GM19043 (cell line): Measurements from ENCODE around the gene REM2.
"Not testable (repeated sequence)": the region's sequence is repeated elsewhere in the genome, so short reads cannot be mapped to it uniquely, and the experiment has no call there.

Source experiments
- ATAC-seq: cut with Tn5 transposase; IDR thresholded peaks from one replicate; pipeline ENCODE4 v1.9.1; 2021; ENCODE audit warnings: low read depth; ENCODE audit not compliant: unreplicated experiment

Gene REM2

GRCh38 chr14:22893706-22894105 lies 10.7 kb downstream of the REM2 start:
- ATAC-seq: no peak

- no peak for ATAC-seq
Observed at GRCh38 chr14:22895402-22895801, 12.4 kb downstream of the REM2 start.

DNA sequence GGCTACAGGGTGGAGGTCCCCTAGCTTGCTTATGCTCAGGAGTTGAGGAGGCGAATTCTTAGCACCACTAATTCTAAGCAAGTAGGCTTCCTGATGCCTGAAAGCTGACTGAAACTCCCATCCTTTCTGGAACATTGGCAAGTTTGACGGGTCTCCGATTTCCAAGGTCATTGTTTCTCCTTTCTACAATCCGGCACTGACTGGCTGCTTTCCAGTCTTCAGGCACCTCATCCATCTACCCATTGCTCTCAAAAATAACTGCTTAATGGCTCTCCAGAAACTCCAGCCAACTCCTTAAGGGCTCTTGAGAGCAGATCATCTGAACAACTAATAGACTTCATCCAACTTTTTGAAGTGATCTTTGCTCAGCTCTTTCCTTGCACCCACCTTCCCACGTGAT lies 13.3 kb downstream of the REM2 start:
- no peak for ATAC-seq

- ATAC-seq: no peak
Observed at GRCh38 chr14:22896760-22897159, 13.7 kb downstream of the REM2 start.

GRCh38 chr14:22897357-22897756 lies 14.3 kb downstream of the REM2 start:
- no peak for ATAC-seq

GRCh38 chr14:22898302-22899090 lies 15.5 kb downstream of the REM2 start:
- ATAC-seq: no peak

DNA sequence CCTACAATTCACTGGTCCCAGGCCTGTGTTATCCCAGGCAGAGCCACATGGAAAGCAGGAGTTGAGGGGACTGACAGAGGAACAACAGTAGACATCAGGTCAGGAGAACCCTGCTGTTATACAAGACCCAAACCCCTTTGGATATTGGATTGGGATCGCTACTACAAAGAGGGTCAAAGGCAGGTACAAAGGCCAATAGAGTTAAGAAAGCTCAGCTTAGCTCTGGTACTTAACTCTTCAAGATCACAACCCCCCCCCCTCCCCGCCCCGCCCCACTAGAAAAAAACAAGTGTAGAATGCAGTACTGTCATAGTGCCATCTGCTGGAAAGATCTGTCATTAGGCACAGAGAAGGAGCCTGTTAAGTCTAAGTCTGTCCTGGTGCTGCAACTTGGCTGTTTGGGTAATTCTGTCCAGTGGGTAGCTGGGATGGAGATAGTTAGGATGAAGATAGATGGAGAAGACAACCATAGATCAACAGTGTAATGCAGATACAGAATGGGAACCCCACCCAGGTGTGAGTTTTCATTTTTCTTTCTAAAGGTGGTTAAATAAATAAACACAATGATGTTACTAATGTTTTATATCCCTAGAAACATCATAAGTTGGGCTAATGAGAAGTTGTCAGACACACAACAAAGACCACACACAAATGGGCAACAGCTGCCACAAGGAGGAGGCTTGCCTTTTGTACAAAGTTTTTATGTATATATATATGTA lies 17.2 kb downstream of the REM2 start:
- peak; percentile 53 for ATAC-seq

- ATAC-seq: no peak
Observed at GRCh38 chr14:22901799-22902198, 18.8 kb downstream of the REM2 start.

DNA sequence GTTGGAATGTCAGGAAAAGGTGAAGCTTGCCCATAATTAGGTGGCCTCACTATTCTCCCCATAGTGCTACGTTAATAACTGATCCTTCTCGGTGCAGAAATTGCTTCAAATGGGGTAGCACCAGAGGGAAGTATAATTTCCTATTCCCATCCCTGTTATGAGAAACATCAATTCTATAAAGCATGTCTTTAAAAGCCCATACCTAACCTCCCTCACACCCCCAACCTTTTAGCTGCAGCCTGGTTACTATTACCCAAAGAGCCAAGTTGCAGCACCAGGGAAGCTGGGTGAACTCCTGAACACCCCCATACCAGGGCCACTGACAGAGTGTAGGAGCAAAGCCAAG lies 20.7 kb downstream of the REM2 start:
- no peak for ATAC-seq

- no peak for ATAC-seq
Observed at GRCh38 chr14:22905627-22906026, 22.6 kb downstream of the REM2 start.

DNA sequence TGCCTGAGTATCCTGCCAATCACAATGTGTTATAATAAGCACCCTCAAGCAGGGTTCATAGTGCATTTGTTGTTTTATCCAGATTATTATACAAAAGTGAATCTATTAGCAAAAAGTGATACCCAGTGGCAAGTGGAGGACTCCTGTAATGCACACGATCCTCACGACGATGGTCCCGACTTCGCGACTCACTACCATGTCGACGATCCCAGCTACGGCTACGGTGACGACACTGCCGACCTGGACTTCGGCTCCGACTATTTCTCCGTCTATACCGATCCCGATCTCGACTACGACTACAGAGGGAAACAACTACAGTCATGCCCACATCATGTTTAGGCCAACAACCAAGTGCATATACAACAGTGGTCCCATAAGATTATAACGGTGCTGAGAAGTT lies 23.1 kb downstream of the REM2 start:
- ATAC-seq: no peak

GRCh38 chr14:22907429-22907828 lies 24.4 kb downstream of the REM2 start:
- no peak for ATAC-seq

GRCh38 chr14:22908601-22909000 lies 25.6 kb downstream of the REM2 start:
- no peak for ATAC-seq

GRCh38 chr14:22910916-22911315 lies 27.9 kb downstream of the REM2 start:
- ATAC-seq: no peak

DNA sequence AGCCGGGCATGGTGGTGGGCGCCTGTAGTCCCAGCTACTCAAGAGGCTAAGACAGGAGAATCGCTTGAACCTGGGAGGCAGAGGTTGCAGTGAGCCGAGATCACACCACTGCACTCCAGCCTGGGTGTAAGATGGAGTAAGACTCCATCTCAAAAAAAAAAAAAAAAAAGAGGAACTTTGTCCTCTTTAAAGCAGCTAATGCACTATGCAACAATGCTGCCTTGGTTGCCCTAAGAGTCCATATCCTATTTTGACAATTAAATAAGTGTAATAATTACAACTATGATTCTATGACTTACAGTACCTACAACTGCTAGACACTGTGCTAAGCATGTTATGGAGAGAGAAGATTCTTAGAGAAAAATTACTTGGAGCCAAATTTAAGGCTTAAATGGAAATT lies 31.8 kb downstream of the REM2 start:
- not testable (repeated sequence) for ATAC-seq

GRCh38 chr14:22915886-22916521 lies 33.0 kb downstream of the REM2 start:
- no peak for ATAC-seq

DNA sequence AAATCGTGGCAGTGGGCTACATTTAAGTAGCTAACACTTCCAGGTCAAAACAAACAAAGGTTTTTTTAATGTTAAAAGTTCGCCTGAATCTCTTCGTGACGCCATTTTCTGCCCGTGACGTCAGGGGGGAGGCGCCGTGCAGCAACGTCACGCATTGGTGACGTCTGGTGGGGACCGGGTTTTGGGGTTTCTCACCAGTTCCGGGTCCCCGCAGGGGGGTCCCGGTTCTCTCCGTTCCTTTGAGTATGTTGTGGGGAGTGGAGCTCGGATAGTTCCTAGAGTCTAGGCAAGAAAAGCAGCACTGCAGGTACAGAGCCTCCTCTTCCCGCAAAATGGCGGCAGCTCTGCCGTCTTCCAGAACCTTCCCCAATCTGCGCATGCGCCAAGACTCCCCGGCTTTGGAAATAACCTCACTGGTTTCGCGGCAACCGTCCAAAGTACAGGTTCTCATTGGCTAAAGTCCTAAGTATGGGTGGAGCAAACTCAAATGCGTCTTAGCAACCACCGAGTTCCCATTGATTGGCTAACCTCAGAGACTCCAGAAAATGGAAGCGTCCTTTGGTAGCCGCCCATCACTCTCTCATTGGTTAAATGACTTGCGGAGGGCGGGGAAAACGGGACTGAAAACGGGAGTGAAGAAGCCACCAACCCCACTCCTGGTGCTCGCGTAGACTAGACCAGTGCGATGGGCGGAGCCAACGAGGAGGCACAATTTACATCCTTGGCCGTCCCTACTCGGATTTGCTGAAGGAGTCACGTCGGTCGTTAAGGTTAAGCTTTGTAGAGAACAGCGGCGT lies 36.0 kb downstream of the REM2 start, which contains the start of gene RBM23:
TSS of gene RBM23 (minus strand) at position 346 of the 797 bp plus-strand sequence.
- peak; percentile 95 for ATAC-seq

DNA sequence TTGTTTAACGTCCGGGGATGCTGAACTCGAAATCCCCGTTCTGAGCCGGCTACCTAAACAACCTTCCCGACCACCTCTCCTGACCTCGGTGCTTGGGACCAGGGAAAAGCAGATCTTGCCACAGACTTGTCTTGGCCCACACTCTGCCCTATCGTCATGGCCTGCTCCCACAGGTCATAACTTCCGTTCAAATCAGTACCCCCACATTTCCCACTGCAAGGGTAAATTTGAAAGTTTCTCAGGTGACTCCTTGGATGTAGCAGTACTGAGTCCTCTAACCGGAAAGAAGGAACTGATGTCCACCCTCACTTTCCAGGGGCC lies 36.5 kb downstream of the REM2 start:
- no peak for ATAC-seq

DNA sequence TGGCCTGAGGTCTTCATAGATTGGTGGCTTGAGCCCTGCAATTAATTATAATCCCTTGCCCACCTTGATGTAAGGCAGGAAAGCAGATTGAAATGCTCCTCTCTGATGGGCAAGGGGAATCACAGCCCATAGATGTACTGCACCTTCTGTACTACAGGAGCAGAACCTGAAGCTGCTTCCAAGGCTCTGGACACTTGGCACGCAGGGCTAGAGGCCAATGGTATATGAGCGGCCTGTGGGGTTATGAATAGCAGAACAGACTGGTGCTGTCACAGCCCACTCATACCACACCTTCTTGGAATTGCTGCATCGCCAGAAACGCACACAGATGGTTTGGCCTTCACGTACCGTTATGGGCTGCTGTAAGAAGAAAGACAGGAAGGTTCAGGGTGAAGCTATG lies 37.7 kb downstream of the REM2 start:
- ATAC-seq: no peak

DNA sequence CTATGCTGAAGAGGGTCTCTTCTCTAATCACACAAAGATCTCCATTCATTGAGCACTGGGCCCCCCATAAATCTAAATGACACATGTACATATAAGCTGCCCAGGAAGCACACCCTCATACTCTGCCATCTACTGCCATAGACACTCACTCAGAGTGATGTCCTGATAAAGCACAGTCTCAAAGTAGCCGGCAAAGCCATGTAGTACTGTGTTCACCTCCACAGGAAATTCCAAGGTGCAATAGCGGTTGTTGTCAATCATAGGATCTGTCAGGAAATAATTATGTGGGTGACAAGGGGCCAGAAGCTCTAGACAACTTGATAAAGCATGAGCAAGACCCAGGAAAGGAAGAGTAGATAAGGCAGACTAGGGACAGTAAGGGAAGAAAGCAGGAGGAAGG lies 39.3 kb downstream of the REM2 start:
- no peak for ATAC-seq

GRCh38 chr14:22923746-22924145 lies 40.7 kb downstream of the REM2 start:
- ATAC-seq: no peak
